HG03097 (cell line): ENCODE results near the gene TMPRSS5.

Experiments used
- ATAC-seq: cut with Tn5 transposase; IDR thresholded peaks from one replicate; pipeline ENCODE4 v1.9.1; 2021; ENCODE audit not compliant: unreplicated experiment, low FRiP score

The TMPRSS5 gene

DNA sequence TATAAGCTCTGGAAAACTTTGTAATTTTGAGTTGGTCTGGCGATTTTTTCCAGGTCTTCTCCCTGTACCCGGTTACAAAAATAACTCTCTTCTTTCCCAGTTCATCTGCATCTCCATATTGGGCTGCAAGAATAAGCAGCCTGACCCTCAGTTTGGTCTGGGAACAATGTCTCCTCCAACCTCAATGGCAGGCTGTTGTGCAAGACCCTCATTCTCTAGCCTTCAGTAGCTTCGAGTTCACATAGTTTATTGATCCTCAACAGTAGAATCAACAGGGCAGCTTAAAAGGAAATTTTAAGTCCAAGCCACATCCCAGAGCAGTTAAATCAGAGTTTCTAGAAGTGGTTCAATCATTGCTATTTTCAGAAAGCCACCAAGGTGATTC is 35.3 kb downstream of the TMPRSS5 start:
- ATAC-seq, result no peak

DNA sequence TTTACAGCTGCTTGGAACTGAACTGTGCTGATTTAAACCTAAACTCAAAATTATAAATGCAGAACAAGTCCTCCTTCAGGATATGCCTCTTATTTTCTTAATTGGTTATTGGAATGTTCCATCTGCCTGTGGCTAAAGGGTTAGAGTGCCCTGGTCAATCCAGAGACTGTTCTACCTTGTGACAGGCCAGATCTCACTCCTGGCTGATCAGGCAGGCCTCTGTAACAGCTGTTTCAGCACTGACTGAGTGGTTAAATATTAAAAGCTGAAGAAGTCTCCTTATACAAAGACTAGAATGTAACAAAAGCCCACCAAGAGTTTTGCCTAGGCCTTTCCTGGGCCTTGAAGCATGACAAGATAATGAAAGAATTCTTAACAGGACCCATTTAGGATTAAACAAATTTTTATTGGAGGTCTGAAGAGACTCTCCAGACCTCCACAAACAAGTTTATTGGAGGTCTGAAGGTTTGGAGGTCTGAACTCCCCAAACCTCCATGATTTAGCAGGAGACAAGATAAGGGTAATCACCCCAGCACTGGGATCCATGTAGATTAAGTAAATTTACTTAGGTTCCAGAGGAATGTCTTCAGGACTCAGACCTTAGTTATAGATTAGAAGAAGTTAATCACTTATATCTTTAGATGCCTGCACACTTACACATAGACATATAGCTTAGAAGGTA is 35.8 kb downstream of the TMPRSS5 start:
- ATAC-seq, result no peak

DNA sequence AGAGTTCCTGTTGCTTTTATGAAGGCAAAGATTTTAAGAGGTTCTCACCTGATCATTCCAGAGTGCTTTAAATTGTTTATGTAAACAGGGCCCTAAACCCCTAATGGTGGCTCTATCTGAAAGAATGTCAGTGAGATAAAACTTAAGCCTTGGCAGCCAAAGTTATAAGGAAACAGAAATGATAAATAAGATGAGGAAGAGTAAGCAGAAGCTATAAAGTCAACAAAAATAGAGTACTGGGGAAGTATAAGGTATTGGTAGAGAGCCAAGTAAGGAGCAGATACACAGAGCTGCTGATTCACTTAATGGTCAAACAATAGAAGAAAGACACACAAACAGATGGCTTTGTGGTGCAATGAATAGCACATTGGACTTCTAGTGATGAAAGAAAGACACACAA is 37.9 kb downstream of the TMPRSS5 start:
- ATAC-seq, result no peak

DNA sequence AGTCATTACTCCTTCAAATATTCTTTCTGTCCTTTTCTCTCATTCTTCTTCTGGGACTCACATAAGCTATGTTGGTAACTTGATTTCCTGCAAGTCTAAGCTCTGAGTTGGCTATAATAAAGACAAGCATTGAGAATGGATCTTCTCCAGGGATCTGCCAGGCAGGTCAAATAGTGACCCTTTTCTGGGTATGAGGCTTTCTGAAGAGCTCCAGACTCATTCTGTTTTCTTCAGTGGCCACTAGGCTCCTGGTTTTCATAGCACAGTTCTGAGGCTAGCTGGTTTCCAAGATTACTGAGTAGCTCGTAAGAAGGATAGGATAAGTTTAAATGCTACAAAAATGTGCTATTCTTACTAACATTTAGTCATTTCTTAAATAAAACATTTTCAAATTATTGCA is 38.3 kb downstream of the TMPRSS5 start:
- ATAC-seq, result no peak

DNA sequence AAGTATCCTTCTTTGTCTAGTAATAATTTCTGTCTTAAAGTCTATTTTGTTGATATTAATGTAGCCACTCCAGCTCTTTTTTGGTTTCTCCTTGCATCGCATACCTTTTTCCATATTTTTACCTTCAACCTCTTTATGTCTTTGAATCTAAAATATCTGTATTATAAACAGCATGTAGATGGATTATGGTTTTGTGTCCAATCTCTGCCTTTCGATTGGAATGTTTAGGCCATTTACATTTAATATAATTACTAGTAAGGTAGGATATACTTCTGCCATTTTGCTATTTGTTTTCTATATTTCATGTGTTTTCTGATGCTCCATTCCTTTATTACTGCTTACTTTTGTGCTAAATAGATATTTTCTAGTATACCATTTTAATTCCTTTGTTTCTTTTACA is 39.5 kb downstream of the TMPRSS5 start:
- no peak for ATAC-seq

DNA sequence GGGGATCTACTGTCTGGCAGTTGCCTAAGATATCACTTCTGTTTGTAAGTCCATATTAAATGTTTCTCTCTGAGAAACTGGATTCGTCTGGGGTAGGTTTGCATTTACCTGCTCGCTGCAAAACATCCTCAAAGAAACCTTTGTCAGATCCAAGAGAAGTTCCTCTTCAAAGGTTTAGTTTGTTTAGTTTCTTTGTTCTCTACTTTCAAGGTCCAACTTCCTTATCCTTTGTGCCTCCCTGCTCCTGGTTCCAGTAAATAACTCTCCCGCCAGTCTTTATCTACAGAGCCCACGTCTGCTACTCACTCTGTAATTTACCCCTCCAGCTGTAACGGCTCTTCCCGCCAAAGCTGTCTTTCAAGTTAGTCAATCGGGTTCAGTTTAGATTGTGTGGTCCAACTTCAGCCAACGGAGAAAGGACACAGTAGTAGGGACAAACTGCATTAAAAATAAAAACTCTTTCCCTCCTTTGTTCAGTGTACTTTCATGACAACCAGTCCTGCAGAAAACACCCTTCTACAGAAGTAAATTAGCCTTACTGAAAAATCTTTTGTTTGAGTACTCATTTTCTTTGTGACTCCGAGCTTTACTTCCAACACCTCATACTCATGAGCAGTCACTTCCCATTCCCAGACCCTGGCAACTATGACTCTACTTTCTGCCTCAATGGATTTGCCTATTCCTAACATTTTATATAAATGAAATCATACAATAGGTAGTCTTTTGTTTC is 41.0 kb downstream of the TMPRSS5 start:
- ATAC-seq, result no peak

DNA sequence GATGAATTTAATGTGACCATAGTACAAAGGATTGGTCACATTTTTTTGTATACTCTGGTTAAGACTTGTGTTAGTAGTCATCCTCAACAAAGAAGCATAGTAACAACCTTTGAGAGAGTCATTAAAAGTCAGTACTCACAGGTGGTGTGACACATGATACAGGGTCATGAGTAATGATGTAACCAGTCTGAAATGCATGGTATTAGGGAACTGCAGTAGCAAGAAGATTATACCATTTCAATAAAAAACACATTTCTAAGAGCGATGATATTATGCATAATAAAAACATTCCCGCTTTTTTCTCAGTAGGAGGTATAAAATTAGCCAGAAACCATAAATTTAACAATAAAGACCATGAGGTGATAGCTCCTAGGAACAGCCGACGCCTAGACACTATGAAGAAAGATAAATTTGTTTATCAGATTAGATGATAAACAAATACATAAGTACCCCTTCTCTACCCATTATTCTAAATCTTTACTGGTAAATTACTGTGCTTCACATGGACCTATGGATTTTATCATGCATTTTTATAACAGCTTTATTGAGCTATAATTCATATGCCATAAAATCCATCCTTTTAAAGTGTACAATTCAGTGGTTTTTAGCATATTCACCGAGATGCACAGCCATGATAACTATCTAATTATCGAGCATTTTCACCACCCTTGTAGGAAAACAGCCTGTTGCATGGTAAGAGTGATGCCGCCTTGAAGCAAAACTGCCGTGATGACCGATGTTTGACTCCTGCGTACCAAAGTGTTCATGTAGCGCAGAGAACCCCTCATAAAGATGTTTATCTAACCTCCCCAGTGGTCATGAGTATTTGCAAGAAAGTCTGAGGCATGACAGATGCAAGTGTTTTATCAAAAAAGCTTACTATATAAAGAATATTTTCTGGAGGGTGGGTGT is 41.8 kb downstream of the TMPRSS5 start:
- no peak for ATAC-seq

DNA sequence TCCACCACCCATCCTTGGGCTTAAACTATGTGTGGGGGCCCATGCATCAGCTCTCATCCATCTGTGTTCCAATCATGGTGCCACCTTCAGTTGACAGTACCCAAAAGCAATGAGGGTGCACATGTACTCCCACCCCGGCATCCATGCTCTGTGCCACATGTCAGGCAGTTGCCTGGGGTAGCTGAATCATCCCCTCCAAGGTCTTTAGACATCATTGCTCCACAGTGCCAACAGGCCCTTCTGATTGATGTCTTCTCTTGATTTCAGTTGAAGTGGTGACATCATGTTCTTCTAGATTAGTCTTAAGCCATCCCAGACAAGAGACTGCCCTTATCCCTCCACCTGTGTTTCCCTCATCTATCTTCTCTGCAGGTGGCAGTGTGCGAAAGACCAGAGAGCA is 42.5 kb downstream of the TMPRSS5 start:
- ATAC-seq, result no peak

DNA sequence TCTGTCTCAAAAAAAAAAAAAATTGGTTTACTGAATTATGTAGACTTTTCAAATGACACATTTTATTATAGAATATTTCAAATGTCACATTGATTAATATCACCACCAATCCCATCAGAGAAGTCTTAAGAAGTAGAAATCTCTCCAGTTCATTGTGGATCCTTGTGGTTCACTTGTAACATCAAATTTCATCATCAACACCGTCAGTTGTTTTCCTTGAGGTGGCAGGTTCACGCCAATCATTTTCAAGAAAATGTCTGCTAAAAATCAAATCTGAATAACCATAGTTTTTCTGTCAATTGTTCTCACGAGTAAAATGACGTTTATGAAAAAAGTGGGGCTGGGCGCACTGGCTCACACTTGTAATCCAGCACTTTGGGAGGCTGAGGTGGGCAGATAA is 50.3 kb downstream of the TMPRSS5 start:
- no peak for ATAC-seq

DNA sequence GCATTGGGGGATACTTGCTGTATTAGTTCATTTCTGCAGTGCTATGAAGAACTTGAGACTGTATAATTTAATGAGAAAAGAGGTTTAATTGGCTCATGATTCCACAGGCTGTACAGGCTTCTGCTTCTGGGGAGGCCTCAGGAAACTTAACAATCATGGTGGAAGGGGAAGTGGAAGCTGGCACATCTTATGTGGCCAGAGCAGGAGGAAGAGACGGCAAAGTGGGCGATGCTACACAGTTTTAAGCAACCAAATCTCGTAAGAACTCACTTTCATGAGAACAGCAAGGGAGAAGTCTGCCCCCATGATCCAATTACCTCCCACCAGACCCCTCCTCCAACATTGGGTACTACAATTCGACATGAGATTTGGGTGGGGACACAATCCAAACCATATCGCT is 55.1 kb downstream of the TMPRSS5 start:
- ATAC-seq, result no peak

DNA sequence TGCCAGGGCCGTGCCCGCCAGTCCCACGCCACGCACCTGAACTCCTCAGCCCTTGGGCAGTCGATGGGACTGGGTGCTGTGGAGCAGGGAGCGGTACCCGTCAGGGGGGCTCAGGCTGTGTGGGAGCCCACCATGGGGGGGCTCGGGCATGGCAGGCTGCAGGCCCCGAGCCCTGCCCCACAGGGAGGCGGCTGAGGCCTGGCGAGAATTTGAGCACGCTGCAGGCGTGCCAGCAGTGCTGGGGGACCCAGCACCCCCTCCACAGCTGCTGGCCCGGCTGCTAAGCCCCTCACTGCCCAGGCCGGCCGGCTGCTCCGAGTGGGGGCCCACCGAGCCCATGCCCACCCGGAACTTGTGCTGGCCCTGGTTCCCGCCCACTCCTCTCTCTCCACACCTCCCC is 56.8 kb downstream of the TMPRSS5 start:
- no peak for ATAC-seq

DNA sequence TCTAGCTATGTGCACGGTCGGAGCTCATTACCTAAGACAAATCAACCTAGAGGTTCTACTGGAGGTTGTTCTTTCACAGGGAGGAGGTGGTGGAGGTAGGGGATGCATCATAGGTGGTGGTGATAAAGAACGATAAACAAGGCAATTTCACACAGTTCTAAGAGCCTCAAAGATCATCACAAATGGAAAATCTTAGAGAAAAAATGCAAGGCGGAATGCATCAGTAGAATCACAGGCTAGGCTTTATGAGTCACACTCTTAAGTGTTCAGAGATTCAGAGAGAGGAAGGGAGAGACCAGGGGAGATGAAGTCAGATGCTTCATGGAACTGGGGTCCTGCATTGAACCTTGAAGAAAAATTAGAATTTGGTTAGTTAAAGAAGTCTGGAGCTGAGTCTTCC is 58.3 kb downstream of the TMPRSS5 start:
- ATAC-seq, result no peak

DNA sequence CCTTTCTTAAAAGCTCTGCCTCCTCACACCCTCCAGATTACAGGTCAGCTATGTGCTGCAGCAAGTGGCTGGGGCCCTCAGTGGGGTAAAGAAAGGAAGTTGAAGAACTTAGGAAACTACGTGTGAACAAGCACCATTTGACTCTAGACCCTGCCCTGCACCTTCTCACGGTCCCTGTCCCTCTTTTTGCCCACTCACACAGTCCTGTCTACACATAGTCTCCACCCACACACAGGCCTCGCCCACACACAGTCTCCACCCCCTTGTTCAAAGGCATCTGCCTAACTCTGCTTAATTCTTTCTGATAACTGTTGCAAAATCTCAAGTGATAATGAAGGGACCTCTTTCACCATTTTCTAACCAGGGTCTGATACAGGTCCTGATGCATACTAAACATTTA is 59.0 kb downstream of the TMPRSS5 start:
- no peak for ATAC-seq

DNA sequence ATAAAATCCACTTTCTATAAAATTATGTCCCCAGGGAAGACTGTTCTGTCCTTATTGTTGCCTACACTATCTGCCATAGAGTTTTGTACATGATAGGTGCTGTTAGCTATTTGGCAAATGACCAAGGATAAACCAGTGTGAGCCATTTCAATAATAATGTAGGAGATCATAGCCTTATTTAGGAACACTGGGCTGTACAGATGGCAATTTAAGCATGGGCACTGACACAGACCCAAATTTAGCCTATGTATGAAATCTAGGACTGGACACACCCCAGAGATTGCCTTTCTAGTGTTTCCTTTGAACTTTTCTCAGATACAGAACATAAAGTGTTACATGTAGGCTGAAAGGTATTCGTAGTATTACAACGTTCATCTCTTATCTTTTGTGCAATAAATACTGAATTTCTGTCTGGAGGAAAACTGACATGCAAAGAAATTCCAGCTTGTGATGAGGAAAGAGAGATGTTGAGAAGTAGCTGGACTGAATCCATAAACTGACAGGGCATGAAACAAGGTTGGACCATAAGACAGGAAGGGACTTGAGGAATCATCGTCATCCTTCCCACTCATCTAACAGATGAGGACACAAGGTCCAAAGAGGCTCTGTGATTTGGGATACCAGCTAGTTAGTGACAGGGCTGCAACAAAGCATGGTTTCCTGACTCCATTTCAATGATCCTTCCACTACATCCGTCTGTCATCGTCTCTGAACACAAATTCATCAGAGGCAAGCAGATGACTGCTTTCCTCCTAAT is 60.3 kb downstream of the TMPRSS5 start:
- ATAC-seq, result no peak

DNA sequence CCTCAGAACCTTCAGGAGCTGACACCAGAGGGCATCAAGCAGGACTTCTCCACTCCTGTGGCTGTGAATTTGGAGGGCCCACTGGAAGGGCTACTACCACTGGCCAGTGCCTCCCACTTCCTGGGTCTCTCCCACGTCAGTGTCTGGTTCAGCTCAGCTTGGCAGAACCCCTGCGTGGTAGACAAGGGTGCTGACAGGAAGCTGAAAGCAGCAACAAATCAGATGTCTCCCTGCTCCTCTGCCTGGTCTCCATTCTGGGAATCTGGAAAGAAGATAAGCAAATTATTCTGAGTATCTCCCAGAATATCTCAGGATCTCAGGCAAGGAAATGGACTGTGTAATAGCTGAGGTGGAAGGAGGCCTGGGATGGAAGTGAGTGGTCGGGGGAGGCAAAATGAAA is 61.5 kb downstream of the TMPRSS5 start:
- no peak for ATAC-seq

DNA sequence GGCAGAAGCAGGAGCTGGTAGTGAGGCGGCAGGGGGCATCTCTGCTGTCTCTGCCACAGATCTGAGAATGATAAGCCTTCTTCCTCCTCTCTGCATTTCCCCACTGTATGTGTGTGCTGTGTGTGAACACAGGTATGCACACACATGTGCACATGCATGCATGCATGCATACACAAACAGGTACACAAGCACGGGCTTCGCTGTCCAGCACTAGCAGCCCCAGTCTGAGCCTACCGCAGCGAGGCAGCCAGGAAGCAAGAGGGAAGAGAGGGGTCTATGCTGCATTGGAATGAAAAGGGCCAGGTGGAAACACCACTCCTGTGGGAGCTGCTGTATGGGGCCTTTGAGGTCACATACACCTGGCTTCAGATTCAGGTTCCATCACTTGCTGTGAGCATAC is 62.4 kb downstream of the TMPRSS5 start:
- no peak for ATAC-seq

DNA sequence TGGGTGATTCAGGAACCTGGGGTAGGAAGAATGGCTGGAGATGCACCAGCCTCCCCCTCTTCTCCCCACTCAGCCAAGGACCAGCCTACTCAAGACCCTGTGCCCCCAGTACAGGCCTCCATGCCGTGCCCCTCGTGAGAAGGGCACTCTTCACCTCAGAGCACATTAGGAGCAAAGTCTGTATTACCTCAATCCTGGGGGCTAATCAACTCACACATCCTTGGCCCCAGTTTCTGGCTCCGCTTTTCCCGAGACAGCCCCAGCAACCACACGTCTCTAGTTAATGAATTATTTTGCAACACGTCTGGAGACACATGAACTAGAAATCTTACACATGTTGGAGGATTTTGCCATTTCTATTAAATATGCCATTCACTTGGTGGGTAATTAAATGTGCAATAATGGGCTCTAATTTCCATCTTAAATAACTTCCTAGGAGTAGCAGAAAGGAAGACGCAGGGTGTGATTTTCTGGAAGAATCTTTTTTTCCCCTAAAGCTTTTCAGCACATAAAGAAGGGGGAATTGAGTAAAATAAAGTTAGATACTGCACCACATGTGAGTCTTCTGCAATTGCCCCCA is 63.0 kb downstream of the TMPRSS5 start:
- ATAC-seq, result no peak

DNA sequence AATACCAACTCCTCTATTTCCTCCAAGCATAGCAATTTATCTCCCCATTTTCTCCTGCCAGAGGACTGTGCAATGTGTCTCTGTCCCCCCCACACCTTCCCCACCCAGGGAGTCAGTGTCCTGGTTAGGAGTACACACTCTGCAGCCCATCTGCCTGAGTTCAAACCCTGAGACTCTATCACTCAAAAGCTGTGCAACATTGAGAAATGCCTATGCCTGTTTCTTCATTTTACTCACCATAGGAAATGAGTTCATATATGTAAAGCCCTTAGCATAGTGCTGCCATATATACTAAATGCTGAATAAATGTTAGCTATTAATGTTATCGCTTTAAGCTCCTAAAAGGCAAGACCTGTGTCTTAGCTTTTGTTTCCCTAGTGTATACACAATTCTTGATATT is 64.0 kb downstream of the TMPRSS5 start:
- ATAC-seq, result no peak

DNA sequence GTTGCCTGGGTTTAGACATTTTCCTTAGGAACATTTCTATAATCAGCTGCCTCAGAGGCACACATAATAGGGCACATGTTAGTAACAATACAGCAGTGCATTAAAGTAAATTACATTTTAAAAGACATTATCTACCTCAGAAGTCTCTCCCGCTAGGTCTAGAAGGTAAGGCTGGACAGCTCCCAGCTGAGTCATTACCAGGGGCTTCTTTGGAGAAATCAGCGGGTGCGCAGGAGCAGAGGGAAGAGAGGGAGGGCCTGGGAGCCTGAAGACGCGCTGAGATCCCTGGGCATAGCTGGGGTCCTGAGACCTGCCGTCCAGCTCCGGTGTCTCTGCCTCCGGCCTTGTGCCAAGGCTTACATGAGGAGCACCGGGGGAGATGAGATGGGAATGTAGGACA is 67.7 kb downstream of the TMPRSS5 start:
- ATAC-seq, result no peak

DNA sequence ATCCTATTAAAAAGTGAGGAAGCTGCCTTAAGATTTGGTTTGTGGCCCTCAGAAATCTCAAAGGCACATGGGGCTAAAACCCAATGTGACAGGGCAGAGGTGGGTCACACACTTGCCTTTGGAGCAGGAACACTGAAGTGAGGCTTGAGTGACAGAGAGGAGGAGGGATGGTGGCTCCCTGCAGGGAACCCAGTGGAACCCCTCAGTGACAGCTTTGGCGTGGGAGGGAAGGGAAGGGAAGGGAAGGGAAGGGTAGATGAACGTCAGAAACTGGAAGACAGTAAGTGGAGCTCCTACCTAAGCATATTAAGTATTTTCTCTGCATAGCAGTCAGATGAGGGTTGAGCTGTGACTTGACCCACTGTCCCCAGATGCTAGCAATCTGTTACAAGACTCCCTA is 68.5 kb downstream of the TMPRSS5 start:
- ATAC-seq, result no peak
